Sigmoid colon (tissue), 7 donors: ENCODE results near the gene PCSK2. TPM values are rescaled to one million over a fixed set of nuclear protein-coding genes. Genes with fewer than 3 reads are reported as not detected.

Experiments used
- DNase-seq: peaks from one replicate; pipeline ENCODE4 v3.0.0-alpha.2; 2019
- H3K27ac ChIP-seq, 4 donors: fragments of 200-600 bp; sonication (generic); one replicate each; pipeline ENCODE4 v1.5.1; 2016 to 2019; ENCODE audit warnings: mild to moderate bottlenecking in 1 of 4
- H3K27me3 ChIP-seq, 3 donors: fragments of 200-600 bp; sonication (generic); one replicate each; pipeline ENCODE4 v1.5.1; 2019; ENCODE audit warnings: mild to moderate bottlenecking in 1 of 3
- H3K36me3 ChIP-seq, 4 donors: fragments of 200-600 bp; sonication (generic); one replicate each; pipeline ENCODE4 v1.5.1; 2016 to 2019
- H3K4me1 ChIP-seq, 4 donors: fragments of 200-600 bp; sonication (generic); one replicate each; pipeline ENCODE4 v1.5.1; 2017 to 2019
- H3K4me3 ChIP-seq, 4 donors: fragments of 200-600 bp; sonication (generic); one replicate each; pipeline ENCODE4 v1.5.1; 2017 to 2019; ENCODE audit warnings: mild to moderate bottlenecking in 2 of 4, moderate library complexity in 1 of 4
- H3K9me3 ChIP-seq, 4 donors: fragments of 200-600 bp in 3 of 4; sonication (generic) in 3 of 4; one replicate each; pipeline versions ENCODE4 v1.5.1 to v1.6.1; 2013 to 2019
- EP300 ChIP-seq, 4 donors: sonication (generic); formaldehyde crosslinking; IDR thresholded peaks; one replicate each; pipeline ENCODE4 v1.6.1; 2017; ENCODE audit warnings: antibody characterized with exemption in 4 of 4
- POLR2A ChIP-seq, 2 donors: fragments of 450-650 bp; IDR thresholded peaks; one replicate each; pipeline ENCODE4 v1.6.1; 2016; ENCODE audit warnings: antibody characterized with exemption in 2 of 2, mild to moderate bottlenecking in 2 of 2, moderate library complexity in 2 of 2
- POLR2AphosphoS5 ChIP-seq, 4 donors: sonication (generic); formaldehyde crosslinking; IDR thresholded peaks; one replicate each; pipeline ENCODE4 v1.6.1; 2017; ENCODE audit warnings: antibody characterized with exemption in 4 of 4
- WGBS, 2 donors: extraction: QIAGEN DNeasy Blood & Tissue Kit; methylation state at CpG; one replicate each; pipeline ENCODE4 v1.1.7; 2013; 5-methylcytosine and 5-hydroxymethylcytosine counted together
- intact Hi-C: fragments of 100-400 bp; cut with DNase I; formaldehyde crosslinking; loops from one replicate; pipeline ENCODE4 v1.15.1; 2023
- polyA plus RNA-seq, 3 donors: library from polyadenylated mRNA; stranded (reverse); fragments of 200-250 nt; gene quantifications; one replicate each; pipeline ENCODE4 v1.2.3, GENCODE V29; 2013
- total RNA-seq, 4 donors: library from RNA; depleted of rRNA; stranded (reverse); fragments of >200 nt; gene quantifications; one replicate each; pipeline ENCODE4 v1.1.0, GENCODE V29; 2016
- TF ChIP-seq, protein P1 (sequence below), 4 experiments: fragments of 450-650 bp in 3 of 4; fragments of 200-600 bp in 1 of 4; IDR thresholded peaks; one replicate each; pipeline ENCODE4 v1.5.1; 2016 to 2019; ENCODE audit warnings: antibody characterized with exemption in 4 of 4, mild to moderate bottlenecking in 3 of 4, moderate library complexity in 2 of 4
- donor health status: healthy with polysubstance abuse.
- donor health status: Bipolar disorder and iron deficiency.
- donor health status: healthy.

The PCSK2 gene
- total and polyA plus RNA-seq, 7 donors = 0.54 to 5.4 (median 2.4) TPM; not detected in 1

DNA sequence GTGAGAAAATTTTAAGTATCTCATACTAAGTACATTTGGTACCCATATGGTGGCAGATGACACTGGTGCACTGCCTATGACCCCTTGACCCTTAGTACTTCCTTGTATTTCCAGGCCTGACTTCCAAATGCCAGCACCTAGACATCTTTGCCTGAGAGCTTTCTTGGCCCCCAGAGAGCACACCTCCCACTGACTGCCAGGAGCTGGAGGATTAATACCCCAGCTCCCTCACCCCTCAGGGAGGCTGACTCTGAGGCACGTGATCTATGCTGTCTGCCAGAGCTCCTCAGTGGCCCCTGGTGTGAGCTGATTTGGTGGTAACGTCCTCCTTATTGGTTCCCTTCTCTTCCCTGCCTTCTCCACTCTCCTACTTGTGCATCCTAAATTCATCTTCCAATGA lies 266.3 kb downstream of the PCSK2 start:
- DNase-seq = peak; percentile 19
- no peaks in the 10 kb centered on the region for H3K9me3 ChIP-seq
- no peak overlapping the region for H3K4me3 ChIP-seq
- H3K36me3 ChIP-seq = no peaks in the 10 kb centered on the region
- intact Hi-C loops = no loop called here
- TF ChIP-seq, protein P1, sequence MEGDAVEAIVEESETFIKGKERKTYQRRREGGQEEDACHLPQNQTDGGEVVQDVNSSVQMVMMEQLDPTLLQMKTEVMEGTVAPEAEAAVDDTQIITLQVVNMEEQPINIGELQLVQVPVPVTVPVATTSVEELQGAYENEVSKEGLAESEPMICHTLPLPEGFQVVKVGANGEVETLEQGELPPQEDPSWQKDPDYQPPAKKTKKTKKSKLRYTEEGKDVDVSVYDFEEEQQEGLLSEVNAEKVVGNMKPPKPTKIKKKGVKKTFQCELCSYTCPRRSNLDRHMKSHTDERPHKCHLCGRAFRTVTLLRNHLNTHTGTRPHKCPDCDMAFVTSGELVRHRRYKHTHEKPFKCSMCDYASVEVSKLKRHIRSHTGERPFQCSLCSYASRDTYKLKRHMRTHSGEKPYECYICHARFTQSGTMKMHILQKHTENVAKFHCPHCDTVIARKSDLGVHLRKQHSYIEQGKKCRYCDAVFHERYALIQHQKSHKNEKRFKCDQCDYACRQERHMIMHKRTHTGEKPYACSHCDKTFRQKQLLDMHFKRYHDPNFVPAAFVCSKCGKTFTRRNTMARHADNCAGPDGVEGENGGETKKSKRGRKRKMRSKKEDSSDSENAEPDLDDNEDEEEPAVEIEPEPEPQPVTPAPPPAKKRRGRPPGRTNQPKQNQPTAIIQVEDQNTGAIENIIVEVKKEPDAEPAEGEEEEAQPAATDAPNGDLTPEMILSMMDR (IDR thresholded peaks at IDR 0.05) = no peak
- TF ChIP-seq POLR2AphosphoS5 (IDR thresholded peaks at IDR 0.05) = no peak
- no peak for TF ChIP-seq POLR2A (IDR thresholded peaks at IDR 0.05)
- no peak for TF ChIP-seq EP300 (IDR thresholded peaks at IDR 0.05)
- peaks cover 0 to 7% (median 7%) of the 10 kb centered on the region in 4 donors for H3K4me1 ChIP-seq
- no peak overlapping the region for H3K27ac ChIP-seq
- 82 to 87% methylated on average over 2 of the region's 2 CpGs for WGBS, 2 donors
- no peaks in the 10 kb centered on the region for H3K27me3 ChIP-seq

DNA sequence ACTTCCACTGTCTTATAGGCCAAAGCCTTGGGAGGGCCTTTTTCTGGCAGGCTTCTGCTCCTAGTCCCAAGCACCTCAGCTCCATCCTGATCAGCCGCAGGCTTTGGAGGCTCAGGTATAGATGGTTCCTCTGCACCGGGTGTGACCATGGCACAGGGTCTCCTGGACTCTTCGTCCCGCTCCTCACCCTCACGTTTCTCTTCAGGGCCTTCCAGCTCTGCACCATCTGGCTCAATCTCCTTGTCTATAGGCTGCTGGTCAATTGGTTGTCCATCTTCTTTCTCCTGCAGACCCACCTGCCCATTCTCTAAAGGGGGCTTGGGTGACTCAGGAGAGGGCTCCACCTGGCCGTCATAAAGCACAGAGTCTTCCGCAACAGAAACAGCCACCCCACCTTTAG lies 267.4 kb downstream of the PCSK2 start:
- no peaks in the 10 kb centered on the region for H3K27me3 ChIP-seq
- TF ChIP-seq POLR2A (IDR thresholded peaks at IDR 0.05) (no peak), EP300 (IDR thresholded peaks at IDR 0.05) (no peak), POLR2AphosphoS5 (IDR thresholded peaks at IDR 0.05) (no peak)
- TF ChIP-seq, protein P1 (IDR thresholded peaks at IDR 0.05) = no peak
- no peak overlapping the region for H3K4me3 ChIP-seq
- 94 to 96% methylated on average over 7 of the region's 7 CpGs for WGBS, 2 donors
- no peak overlapping the region for H3K27ac ChIP-seq
- no peaks in the 10 kb centered on the region for H3K9me3 ChIP-seq
- peak; percentile 48 for DNase-seq
- no peaks in the 10 kb centered on the region for H3K36me3 ChIP-seq
- peaks cover 0 to 11% (median 9%) of the 10 kb centered on the region in 4 donors for H3K4me1 ChIP-seq
- intact Hi-C loops = no loop called here

DNA sequence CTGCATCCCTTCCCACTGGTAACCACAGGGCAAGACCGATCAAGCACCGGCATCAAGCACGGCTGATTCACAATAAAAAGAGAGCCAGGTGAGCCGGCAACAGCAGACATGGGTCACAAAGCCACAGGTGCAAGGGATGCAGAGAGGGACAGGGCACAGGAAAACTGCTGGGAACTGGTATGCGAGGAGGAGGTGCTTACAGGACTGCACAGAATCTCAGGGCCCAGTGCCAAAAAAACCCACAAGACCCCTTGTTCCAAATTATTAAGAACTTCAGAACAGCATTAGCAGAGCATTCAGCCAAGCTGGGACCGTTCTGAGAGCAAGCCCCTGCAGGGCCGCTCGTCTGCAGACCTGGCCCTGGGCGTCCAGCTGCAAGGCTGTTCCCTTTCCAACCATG lies 269.0 kb downstream of the PCSK2 start:
- Histone ChIP-seq H3K9me3 (no peaks in the 10 kb centered on the region), H3K27me3 (no peaks in the 10 kb centered on the region), H3K27ac (no peak overlapping the region), H3K4me3 (no peak overlapping the region), H3K4me1 (peaks cover 0 to 11% (median 9%) of the 10 kb centered on the region in 4 donors), H3K36me3 (no peaks in the 10 kb centered on the region)
- intact Hi-C loops = no loop called here
- no peak for TF ChIP-seq POLR2A (IDR thresholded peaks at IDR 0.05)
- WGBS, 2 donors = 92 to 95% methylated on average over 9 of the region's 9 CpGs
- peak; percentile 60 for DNase-seq

DNA sequence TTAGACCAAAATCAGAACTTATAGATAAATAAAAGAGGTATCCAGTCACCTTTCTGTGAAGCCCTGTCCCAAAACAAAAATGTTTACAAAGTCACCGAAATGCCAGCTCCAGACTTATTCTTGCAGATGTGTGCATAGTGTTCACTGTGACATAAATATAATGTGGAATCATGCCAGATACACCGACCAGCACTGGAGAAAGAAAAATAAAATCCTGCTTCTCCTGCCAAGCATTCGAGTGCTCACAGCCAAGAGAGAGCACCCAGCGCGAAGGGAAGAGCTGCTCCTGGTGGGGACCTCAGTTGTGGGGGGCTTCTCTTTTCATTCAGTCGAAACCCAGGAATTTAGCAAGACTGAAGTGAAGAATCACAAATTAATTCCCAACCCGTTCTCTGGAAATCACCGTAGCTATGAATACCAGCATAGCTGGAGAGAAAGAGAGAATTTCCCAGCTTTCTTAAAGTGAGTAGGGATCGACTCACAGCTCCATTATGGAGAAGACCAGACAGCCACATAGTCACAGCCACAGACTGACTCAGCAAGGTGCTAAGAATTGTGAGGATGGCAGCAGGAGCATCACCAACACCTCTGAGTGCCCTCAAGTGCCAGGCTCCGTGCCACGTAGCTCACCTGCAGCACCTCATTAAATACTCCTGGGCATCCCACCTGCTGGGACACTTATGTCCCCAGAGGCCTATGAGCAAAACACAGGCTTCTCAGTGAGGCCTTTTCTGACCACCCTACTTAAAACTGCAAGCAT lies 271.2 kb downstream of the PCSK2 start:
- TF ChIP-seq POLR2A (IDR thresholded peaks at IDR 0.05) (no peak), POLR2AphosphoS5 (IDR thresholded peaks at IDR 0.05) (no peak), EP300 (IDR thresholded peaks at IDR 0.05) (no peak)
- TF ChIP-seq, protein P1 (IDR thresholded peaks at IDR 0.05) = no peak
- peak; percentile 43 for DNase-seq
- no peaks in the 10 kb centered on the region for H3K9me3 ChIP-seq
- intact Hi-C loops = no loop called here
- H3K4me1 ChIP-seq = peaks cover 0 to 11% (median 9%) of the 10 kb centered on the region in 4 donors
- no peaks in the 10 kb centered on the region for H3K27me3 ChIP-seq
- H3K27ac ChIP-seq = no peak overlapping the region
- WGBS, 2 donors = 61 to 78% methylated on average over 11 of the region's 11 CpGs
- H3K36me3 ChIP-seq = no peaks in the 10 kb centered on the region
- H3K4me3 ChIP-seq = no peak overlapping the region

DNA sequence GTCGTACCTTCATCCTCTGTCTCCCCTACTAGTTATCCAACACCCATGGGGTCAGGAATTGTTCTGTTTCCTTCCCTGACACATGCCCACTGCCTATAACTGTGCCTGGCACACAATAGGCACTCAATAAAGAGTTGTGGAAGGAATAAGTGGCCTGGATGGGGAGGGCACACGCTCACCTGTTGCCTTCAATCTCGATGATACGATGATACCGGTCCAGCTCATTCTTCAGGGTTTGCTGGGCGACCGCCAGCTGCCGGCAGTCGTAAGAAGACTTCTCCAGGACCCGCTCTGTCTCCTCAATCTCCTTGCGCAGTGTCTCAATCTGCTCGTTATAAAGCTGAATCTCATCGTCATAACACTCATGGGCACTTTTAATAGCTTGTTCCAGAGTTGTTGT lies 271.8 kb downstream of the PCSK2 start:
- intact Hi-C loops = no loop called here
- TF ChIP-seq POLR2AphosphoS5 (IDR thresholded peaks at IDR 0.05) = no peak
- TF ChIP-seq, protein P1 (IDR thresholded peaks at IDR 0.05) = no peak
- no peak for TF ChIP-seq POLR2A (IDR thresholded peaks at IDR 0.05)
- TF ChIP-seq EP300 (IDR thresholded peaks at IDR 0.05) = no peak
- DNase-seq = peak; percentile 35
- Histone ChIP-seq H3K9me3 (no peaks in the 10 kb centered on the region), H3K36me3 (no peaks in the 10 kb centered on the region), H3K27ac (no peak overlapping the region), H3K27me3 (no peaks in the 10 kb centered on the region), H3K4me3 (no peak overlapping the region), H3K4me1 (peaks cover 0 to 11% (median 9%) of the 10 kb centered on the region in 4 donors)
- WGBS, 2 donors = 93 to 95% methylated on average over 13 of the region's 13 CpGs
